ENCODE measurements around the gene ELP6.
"Not testable (repeated sequence)": the region's sequence is repeated elsewhere in the genome, so short reads cannot be mapped to it uniquely, and the experiment has no call there.

Gene ELP6

DNA sequence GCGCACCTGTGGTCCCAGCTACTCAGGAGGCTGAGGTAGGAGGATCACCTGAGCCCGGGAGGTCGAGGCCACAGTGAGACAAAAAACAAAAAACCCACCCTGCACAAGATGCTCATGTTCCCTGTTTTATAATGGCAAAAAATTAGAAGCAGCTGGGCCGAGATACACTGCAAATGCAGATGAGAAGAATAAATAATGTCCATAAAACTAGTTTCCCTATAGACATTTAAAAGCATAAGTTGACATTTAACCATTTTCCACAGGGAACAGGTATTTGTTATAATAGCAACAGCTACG lies 37.2 kb downstream of the ELP6 start (continued):
- TF ChIP-seq POU6F1 (CRISPR knock-in tag; IDR thresholded peaks at IDR 0.05; ENCODE audit: borderline replicate concordance, low read depth), result no peak

DNA sequence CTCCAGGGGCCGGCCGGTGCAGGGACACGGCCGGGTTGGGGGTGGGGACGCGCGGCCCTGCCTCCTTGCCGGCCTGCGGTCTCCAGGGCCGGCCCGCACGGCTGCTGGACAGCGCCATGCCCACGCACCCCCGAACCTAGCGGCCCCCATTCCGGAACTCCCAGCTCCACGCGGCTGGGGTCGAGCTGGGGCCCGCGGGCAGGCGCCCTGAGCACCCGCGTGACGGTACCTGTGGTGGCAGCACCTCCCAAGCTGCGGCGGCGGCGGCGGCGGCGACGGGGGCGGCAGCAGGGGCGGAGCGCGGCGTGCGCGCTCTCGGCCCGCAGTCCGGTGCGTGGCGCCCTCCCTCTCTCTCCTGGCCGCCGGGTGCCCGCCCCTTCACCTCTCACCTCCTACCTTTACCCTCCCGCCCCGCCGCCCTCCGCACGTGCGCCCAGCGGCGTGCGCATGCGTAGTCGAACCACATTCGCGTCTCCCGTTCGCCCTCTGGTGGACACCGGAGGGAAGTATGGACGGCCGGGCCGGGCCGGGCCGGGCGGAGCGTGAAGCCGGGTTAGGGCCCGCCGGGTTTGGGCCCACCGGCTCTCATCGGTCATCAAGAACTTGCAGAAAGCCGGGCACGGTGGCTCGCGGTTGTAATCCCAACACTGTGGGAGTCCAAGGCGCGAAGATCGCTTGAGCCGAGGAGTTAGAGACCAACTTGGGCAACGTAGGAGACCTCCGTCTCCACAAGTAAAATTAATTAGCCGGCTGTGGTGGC lies 37.8 kb downstream of the ELP6 start, which contains the start of gene SCAP:
SCAP (minus strand) TSS at position 372 of the 760 bp plus-strand sequence. CDS start 32,948 bp downstream, outside the sequence.
- ATAC-seq, result peak; percentile 86
- TF ChIP-seq OSR1 (CRISPR knock-in tag; IDR thresholded peaks at IDR 0.05) (no peak), PATZ1 (CRISPR knock-in tag; IDR thresholded peaks at IDR 0.05; ENCODE audit: borderline replicate concordance) (no peak), ARNTL (CRISPR knock-in tag; IDR thresholded peaks at IDR 0.05; ENCODE audit: borderline replicate concordance, low read depth) (peak; percentile 59; the same call in 1 of the 2 replicates)

GRCh38 chr3:47475029-47475569 lies 38.4 kb downstream of the ELP6 start:
- TF ChIP-seq CSDC2 (CRISPR knock-in tag; IDR thresholded peaks at IDR 0.05) (no peak), ISL1 (CRISPR knock-in tag; IDR thresholded peaks at IDR 0.05) (no peak), PATZ1 (CRISPR knock-in tag; IDR thresholded peaks at IDR 0.05; ENCODE audit: borderline replicate concordance) (peak; percentile 42; the same call in 1 of the 2 replicates), ESRRG (CRISPR knock-in tag; IDR thresholded peaks at IDR 0.05) (no peak)
- ATAC-seq, result peak; percentile 41

DNA sequence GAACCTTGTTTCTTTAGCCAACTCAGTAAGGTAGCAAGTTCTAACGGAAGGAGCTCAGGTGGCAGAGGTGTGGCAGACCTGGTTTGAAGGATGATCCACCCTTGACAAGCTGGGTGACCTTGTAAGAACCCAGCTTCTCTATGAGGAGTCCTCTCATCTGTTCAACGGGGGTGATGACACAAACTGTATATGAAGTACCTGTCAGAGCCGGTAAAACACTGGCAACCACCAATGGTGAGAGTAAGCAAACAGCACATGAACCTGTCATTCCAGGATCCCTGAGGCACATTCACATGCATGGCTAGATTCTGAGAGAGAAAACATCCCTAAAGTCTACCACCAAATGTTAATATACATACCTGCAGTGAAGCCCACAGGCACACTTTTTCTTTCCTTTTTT lies 40.1 kb downstream of the ELP6 start:
- no peak for TF ChIP-seq TOX (CRISPR knock-in tag; IDR thresholded peaks at IDR 0.05; ENCODE audit: borderline replicate concordance)
- TF ChIP-seq POU6F1 (CRISPR knock-in tag; IDR thresholded peaks at IDR 0.05; ENCODE audit: borderline replicate concordance, low read depth), result no peak
- no peak for TF ChIP-seq BACH2 (CRISPR knock-in tag; IDR thresholded peaks at IDR 0.05; ENCODE audit: borderline replicate concordance)
- no peak for TF ChIP-seq ESRRG (CRISPR knock-in tag; IDR thresholded peaks at IDR 0.05)
- no peak for ATAC-seq

DNA sequence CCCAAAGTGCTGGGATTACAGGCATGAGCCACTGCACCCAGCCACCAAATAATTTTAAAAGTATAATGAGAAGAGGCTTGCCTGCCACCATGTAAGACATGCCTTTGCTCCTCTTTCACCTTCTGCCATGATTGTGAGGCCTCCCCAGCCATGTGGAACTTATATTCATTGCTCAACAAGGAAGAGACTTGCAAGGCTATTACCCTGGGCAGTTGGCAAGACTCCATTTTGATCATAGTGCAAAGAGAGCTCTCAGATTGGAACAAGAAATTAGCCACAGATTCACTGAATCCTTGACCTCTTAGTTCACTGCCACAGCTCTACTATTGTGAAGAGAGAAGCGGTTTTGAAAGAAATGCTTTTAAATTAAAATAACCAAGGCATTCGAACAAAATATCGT lies 43.9 kb downstream of the ELP6 start:
- no peak for ATAC-seq

DNA sequence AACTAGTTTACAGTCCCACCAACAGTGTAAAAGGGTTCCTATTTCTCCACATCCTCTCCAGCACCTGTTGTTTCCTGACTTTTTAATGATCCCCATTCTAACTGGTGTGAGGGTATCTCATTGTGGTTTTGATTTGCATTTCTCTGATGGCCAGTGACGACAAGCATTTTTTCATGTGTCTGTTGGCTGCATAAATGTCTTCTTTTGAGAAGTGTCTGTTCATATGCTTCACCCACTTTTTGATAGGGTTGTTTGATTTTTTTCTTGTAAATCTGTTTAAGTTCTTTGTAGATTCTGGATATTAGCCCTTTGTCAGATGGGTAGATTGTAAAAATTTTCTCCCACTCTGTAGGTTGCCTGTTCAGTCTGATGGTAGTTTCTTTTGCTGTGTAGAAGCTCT lies 45.2 kb downstream of the ELP6 start:
- not testable (repeated sequence) for ATAC-seq

More for the DNA sequence above, 43.9 kb downstream of the ELP6 start:
- TF ChIP-seq, protein P1, sequence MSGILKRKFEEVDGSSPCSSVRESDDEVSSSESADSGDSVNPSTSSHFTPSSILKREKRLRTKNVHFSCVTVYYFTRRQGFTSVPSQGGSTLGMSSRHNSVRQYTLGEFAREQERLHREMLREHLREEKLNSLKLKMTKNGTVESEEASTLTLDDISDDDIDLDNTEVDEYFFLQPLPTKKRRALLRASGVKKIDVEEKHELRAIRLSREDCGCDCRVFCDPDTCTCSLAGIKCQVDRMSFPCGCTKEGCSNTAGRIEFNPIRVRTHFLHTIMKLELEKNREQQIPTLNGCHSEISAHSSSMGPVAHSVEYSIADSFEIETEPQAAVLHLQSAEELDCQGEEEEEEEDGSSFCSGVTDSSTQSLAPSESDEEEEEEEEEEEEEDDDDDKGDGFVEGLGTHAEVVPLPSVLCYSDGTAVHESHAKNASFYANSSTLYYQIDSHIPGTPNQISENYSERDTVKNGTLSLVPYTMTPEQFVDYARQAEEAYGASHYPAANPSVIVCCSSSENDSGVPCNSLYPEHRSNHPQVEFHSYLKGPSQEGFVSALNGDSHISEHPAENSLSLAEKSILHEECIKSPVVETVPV (CRISPR knock-in tag; IDR thresholded peaks at IDR 0.05), result no peak
- TF ChIP-seq PPARA (CRISPR knock-in tag; IDR thresholded peaks at IDR 0.05; ENCODE audit: borderline replicate concordance) (no peak), PATZ1 (CRISPR knock-in tag; IDR thresholded peaks at IDR 0.05; ENCODE audit: borderline replicate concordance) (no peak), TOX (CRISPR knock-in tag; IDR thresholded peaks at IDR 0.05; ENCODE audit: borderline replicate concordance) (no peak), TCF4 (CRISPR knock-in tag; IDR thresholded peaks at IDR 0.05; ENCODE audit: borderline replicate concordance) (no peak), ZNF70 (CRISPR knock-in tag; IDR thresholded peaks at IDR 0.05) (no peak), ZFP3 (CRISPR knock-in tag; IDR thresholded peaks at IDR 0.05) (no peak), ISL1 (CRISPR knock-in tag; IDR thresholded peaks at IDR 0.05) (no peak), SNAI2 (CRISPR knock-in tag; IDR thresholded peaks at IDR 0.05) (no peak), ESRRG (CRISPR knock-in tag; IDR thresholded peaks at IDR 0.05) (no peak), ZFP30 (CRISPR knock-in tag; IDR thresholded peaks at IDR 0.05) (no peak)
